Measurements from ENCODE around the gene ARL6.
"Not testable (repeated sequence)": the region's sequence is repeated elsewhere in the genome, so short reads cannot be mapped to it uniquely, and the experiment has no call there.

Gene ARL6

DNA sequence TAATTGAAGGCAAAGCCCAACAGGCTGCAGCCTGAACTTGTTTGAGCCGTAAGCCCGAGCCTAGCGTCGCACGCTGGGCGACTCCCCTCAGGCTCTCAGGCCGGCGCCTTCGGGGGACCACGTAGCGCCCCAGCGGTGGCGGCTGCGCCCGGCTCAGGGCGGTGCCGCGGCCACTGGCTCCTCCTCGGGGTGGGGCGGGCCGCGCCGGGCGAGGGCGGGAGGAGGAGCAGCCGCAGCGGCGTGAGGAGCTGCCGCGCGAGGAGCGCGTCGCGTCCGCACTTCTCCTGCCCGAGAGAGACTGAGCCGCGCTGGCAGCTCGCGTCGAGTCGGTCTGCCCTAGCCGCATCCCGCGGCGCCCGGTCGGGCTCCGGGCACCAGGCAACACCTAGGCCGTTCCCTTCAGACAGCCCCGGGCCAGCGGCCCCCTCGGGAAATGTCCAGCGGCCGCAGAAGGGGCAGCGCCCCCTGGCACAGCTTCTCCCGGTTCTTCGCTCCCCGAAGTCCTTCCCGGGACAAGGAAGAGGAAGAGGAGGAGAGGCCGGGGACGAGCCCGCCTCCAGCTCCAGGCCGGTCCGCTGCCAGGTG, 57.3 kb downstream of the ARL6 start, which contains the start of gene CRYBG3:
Gene CRYBG3, plus strand, starts transcription at position 238 of the 585 bp plus-strand sequence. Its CDS starts 196 bp downstream, at position 434.
- DNase-seq (ENCODE audit: low spot score): peak; percentile 95

DNA sequence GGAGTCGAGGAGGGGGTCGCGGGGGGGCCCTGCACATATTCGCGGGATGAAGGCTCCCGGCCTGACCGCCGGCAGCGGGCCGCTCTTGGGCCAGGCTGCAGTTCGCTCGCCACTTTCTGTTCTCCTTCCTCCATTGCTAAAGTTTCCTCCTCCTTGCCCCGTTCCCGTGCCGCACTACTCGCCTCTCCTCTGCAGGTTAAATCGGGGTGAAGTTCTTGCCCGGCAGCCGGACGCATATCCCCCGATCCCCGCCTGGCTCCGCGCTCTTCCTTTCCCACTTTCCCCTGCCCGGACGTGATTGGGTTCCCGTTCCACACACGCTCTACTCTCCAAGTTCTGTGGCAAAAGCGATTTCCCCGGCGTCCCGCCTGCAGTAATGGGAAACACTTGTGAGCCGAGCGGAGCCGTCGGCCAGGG, 57.8 kb downstream of the ARL6 start:
- peak; percentile 67 for DNase-seq (ENCODE audit: low spot score)

DNA sequence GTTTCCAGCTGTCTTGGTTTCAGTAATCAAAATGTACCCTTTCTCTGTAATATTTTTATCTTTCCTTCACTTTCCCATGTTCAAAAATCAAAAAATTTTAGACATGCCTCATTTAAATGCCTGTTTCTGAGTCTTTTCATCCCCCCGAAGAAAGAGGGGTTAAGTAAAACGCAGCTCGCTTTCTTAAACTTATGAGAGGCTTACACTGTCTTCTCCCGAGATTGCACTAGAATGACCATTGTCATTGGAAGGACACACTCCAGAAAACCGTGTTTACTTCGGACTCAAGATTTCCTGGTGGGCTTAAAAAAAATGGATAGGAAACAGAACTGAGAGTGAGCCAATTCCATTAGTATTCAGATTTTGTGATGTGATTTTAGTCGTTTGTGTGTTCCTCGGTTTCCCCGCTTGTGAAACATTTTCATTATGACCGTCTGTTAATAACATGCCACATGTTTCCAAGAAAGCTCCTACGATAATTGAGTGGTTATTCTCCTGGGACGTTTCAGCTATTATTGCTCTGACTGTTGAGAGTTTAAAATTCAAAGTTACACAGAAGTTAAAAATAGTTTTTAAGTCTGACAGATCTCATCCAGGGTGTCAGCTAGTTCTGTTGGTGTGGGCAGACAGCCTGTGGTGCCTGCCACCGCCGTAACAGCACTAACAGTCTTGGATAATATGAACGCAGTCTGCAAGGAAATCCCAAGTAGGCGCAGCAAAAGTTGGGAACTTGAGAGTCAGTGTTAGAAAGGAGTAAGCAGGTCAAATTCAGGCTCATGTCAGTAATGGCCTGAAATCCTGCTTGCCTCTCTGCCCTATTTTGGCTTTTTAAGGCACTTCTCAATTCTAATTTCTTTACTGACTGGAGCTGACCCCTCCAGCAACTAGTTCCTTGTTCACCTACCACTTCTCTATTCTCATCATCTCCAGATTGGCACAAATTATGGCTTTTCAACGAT, 58.8 kb downstream of the ARL6 start:
- no peak for DNase-seq (ENCODE audit: low spot score)

DNA sequence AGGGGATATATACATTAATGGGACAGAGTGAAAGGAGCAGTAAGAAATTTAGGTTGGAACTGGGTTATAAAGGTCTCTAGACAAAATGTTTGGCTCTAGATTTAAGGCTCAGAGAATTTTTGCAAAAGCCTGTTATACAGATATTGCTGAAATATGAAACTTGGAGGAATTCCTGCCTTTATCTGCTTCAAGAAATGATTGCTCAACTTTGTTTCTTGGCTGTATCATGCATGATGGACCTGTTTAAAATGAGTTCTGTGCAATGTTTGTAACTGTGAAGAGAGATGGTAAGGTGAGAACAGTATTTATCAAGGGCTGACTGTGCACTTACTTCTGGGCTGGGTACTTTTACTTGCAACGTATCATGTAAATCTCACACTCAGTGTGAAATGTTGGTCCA, 60.5 kb downstream of the ARL6 start:
- DNase-seq (ENCODE audit: low spot score): no peak

DNA sequence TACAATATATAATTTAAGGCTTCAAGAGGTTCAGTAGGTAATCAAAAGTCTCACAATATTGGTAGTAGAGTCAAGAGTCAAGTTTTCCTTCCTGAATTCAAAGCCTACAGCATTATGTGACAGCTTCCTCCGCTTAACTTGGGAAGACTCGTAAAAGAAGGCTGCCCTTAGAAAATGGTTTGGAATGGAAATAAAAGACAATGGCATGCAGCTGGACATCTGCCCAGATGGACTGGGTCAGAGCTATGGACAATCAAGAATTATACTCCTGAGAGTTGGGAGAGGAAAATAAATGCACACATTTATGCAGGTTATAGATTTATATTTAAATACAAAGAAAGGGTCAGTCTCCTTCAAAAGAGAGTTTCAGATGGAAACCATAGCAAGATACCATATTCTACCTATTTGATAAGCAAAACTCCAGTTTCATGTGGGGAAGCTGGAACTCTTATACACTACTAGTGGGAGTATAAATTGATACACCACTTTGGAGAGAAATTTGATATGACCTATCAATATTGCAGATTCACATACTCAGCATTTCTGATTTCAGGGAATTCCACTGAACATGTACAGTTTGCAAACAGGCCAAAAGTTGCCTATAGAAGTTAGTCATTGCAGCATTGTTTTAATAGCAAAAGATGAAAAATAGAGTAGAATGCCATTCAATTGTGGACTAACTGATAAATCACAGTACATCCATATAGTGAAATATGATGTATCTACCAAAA, 63.3 kb downstream of the ARL6 start:
- no peak for DNase-seq (ENCODE audit: low spot score)

DNA sequence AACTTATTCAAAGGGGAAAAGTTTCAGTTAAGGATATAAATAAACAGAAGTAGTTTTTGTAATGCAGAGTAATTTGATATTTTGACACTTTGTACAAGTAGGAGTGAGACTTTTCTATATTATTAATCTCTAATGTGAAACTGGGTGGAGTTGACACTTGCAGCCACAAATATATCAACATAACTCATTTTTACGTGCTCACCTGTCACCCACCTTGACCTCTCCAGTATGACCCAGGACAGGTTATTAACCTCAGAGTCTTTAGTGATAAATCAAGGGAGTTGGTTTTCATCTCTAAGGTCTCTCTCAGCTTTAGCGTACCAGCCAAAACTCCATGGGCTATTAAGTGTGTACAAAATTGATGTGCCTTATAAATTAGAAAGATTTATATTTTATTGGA, 64.6 kb downstream of the ARL6 start:
- DNase-seq (ENCODE audit: low spot score): no peak

DNA sequence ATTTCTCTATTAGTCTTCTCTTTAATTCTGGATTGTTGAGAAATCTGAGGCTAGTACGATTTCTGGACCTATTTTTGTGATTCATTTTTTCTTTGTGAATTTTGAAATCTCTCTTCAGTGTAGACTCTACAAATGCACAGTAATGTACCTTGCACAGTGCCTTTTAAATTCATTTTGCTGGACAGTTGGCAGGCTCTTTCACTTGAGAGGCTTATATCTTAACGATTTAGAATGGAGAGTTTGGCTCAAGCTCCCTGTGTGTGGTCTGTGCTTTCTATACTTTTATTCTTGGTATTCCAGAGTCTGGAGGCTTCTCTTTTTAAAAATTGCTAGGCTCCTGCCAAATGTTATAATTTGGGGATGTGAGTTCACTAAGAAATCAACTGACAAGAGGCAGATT, 66.1 kb downstream of the ARL6 start:
- DNase-seq (ENCODE audit: low spot score): no peak

DNA sequence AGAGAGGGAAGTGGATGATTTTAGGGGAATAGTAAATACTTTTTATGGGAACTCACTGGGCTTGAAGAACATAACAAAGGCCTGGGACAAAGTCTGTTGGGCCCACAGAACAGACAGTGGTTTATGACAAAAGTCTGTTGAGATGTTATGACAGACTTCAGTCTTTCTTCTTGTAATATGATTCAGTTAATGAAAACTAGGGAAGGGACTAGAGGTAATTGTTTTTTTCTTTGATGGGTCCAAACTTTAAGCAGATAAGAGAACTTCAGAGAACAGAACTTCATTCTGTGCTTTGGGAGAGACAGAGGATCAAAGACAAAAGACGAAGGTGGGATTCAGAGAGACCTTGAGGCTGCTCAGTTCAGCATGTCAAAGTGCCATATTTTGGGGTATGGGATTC, 66.6 kb downstream of the ARL6 start:
- no peak for DNase-seq (ENCODE audit: low spot score)

DNA sequence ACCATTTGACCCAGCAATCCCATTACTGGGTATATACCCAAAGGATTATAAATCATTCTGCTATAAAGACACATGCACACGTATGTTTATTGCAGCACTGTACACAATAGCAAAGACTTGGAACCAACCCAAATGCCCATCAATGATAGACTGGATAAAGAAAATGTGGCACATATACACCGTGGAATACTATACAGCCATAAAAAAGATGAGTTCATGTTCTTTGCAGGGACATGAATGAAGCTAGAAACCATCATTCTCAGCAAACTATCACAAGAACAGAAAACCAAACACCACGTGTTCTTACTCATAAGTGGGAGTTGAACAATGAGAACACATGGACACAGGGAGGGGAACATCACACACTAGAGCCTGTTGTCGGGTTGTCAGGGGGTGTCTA, 68.6 kb downstream of the ARL6 start:
- DNase-seq (ENCODE audit: low spot score): not testable (repeated sequence)

DNA sequence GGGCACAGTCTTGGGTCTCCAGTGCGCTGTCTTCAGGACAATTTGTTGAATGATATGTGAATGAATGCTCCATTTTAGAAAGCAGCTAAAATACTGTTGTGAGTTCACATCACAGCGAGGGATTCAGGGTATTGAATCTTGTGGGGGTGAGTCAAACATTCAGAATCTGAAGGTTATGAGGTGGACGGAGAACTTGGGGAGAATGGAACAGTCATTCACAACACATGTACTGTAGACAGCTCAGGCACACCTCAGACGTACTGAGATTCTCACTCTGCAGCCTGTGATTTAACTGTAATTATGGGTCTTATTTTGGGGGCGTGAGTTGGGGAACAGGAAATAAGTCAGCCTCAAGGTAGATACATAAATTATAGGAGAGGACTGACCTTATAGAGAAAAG, 71.2 kb downstream of the ARL6 start:
- DNase-seq (ENCODE audit: low spot score): peak; percentile 20

DNA sequence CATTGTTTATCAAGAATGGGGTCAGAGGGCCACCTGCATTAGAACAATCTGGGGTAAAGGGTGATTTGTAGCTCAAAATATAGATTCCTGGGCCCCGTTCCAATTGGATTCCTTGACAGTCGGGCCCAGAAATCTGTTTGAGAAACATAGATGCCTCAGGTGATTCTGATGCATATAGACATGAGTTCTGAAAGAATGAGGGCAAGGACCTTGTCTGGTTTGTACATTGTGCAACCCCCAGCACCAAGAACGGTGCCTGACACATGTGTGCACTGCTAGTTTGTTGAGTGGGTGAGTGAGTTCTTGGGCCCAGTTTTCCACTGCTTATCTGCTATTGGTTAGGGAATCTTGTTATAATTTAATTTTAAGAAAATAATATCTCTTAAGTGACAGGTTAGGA, 73.8 kb downstream of the ARL6 start:
- no peak for DNase-seq (ENCODE audit: low spot score)

DNA sequence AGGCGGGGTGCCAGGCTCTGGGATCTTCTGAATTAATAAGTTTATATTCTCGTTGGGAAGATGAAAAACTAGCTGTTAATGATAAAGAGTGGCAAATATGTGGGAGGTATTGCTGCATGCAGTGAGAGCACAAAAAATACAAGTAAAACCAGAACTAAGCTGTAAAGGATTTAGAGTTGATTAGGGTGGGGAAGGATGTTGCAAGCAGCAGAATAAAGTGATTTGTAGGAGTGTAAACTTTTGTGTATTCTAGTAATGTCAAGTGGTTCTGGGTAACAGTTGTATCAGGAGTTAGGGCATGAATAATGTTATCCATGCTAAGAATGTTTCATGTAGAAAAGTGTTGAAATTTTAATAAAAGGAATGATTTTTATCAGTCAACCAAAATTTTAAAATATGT, 75.4 kb downstream of the ARL6 start:
- DNase-seq (ENCODE audit: low spot score): no peak

DNA sequence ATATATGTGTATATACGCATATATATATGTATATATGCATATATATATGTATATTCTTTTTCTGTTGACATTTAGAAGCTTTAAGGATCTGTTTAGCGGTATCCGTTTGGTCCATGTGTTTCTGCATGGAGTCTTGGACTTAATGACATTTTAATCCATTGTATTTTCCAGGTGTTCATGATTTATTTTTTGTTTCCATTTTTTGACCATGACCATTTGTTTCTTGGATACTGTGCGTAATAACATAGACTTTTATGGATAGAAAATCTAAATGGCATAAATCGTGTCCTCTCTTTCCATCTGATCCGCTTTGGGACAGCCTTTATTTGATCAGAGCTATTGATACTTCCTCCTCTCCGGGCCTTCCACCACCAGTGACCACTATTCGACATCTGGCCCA, 76.7 kb downstream of the ARL6 start:
- DNase-seq (ENCODE audit: low spot score): no peak

DNA sequence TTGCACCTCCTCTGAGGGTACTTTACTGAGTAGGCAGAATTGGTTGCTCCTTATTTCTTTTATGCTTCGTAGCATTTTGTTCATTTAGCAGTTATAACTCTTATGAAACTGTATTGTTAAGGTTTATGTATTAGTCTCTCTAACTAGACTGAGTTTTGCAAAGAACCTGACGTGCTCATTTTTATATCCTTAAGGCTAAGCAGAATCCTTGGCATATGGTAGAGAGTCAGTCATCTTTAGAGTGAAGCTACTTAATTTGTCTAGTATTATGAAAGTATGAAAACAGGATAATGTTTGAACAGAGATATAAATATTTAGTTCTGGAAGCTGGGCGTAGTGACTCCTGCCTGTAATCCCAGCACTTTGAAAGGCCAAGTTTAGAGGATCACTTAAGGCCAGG, 77.4 kb downstream of the ARL6 start:
- DNase-seq (ENCODE audit: low spot score): no peak

DNA sequence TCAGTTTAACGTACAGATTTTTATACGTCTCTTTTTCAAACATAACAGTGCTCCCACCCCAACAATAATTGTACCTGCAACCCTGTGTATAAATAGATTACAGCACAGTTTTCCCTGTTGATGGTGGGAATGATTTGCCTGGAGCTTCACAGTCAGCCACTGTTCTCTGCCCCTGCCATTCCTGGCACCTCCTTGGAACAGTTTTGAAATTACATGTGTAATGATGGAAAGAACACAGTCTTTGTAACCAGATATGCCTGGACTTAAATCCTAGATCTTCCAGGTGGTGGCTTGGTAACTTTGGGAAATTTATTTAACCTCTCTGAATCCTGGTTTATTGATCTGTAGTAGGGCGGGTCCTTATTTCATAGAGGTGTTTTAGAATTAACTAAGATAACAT, 84.2 kb downstream of the ARL6 start:
- DNase-seq (ENCODE audit: low spot score): no peak

Data from AG08396 (cell line).